IPS-18c (cell line): ENCODE data around the gene MSH6.
A peak's percentile ranks its signal among the peaks of the same experiment; 100 is the strongest.

ENCODE experiments used
- H3K4me3 ChIP-seq: 2 replicates; pipeline ENCODE4 v1.7.0; 2013; ENCODE audit warnings: low read depth, mild to moderate bottlenecking, low read length, moderate library complexity; ENCODE audit not compliant: insufficient read depth
- H3K9me3 ChIP-seq: one replicate; pipeline ENCODE4 v1.6.1; 2013; ENCODE audit warnings: mild to moderate bottlenecking, low read length, moderate library complexity; ENCODE audit not compliant: control insufficient read depth, insufficient read depth

The MSH6 gene

DNA sequence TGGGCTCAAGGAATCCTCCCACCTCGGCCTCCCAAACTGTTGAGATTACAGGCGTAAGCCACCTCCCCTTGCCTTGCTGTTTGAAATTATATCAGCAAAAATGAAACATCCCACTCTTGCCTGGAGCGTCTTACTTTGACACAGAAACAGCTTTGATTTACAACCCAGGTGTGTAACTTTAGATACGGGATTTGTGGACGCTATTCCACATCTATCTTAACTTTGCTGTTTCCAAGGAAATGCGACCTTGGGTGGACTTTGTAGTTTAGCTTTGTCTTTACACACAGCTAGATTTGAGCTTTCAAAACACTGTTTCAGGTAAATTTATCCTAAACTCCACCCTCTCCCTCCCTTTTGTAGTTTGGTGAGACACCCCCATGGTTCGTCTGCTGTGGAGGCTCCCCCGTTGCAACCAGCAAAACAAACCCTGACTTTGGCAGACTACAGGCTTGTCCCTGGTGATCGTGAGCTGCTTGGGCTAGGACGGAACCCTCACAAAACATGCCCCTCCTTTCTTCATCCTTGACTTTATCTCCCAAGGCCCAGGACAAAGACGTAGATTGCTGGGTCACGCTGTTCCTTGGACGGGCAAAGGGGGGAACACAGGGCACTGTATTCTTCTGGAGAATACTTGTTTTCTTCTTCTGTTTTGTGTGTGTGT, 5.5 kb upstream of the MSH6 start:
- Histone ChIP-seq H3K4me3 (no peak overlapping the region), H3K9me3 (peaks cover 2% of the 10 kb centered on the region)

- H3K4me3 ChIP-seq, result no peak overlapping the region
Measured at GRCh38 chr2:47778698-47779425, 4.1 kb upstream of the MSH6 start.

DNA sequence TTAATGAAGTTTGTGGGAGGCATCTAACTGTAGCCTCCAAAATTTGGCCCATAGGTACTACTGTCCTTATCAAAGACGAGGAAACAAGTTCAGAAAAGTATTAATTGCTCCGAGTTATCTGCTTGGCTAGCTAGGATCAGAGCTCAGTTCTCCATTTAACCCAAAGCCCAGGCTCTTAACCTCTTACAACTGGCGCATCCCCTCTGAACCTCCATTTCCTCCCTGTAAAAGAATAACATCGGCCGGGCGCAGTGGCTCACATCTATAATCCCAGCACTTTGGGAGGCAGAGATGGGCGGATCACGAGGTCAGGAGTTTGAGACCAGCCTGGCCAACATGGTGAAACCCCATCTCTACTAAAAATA, 3.5 kb upstream of the MSH6 start:
- Histone ChIP-seq H3K9me3 (no peaks in the 10 kb centered on the region), H3K4me3 (no peak overlapping the region)

More at GRCh38 chr2:47778698-47779425, 4.1 kb upstream of the MSH6 start:
- H3K9me3 ChIP-seq, result peaks cover 2% of the 10 kb centered on the region

- peak overlapping the region; percentile 92 for H3K4me3 ChIP-seq
Measured at GRCh38 chr2:47782381-47782670, 619 bp upstream of the MSH6 start.

DNA sequence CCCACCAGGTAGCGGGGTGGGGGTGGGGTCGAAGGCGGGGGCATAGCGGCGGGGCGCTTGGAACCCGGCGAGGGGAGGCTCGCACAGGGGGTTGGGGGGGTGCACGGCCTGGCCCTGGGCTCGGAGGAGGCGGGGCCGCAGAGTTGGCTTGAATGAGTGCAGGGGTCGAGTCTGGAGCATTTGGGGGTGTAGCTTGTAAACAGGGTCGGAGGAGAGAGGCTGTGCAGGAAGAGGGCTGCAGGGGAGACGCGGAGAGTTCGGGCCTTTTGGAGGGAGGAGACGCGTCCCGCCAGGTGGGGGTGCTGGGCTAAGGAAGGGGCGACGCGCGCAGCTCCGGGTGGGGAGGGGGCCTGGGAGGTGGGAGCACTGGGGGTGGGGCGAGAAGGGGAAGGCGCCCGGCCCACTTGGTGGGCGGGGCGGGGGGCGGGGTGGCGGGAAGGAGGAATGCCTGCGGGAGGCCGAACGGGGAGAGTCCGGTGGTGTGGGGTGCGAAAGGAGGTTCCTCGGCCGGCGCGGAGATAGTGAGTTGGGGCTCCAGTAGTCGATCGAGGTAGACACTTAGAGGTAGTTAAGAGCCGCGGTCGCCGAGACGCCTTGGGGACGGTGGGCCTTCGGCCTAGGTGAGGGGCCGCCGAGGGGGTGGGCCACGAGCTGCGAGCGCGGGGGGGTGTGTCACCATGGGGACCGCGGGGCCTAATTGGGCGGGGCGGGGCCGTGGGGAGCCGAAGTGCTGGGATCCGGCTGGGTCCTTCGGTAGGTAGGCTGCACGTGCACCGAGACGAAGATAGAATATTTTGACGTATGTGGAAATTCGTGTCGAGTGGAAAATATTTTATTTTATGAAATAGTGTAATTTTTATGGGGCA, 774 bp downstream of the MSH6 start:
- peak overlapping the region; percentile 92 for H3K4me3 ChIP-seq

More at GRCh38 chr2:47782381-47782670, 619 bp upstream of the MSH6 start:
- H3K9me3 ChIP-seq, result no peaks in the 10 kb centered on the region

GRCh38 chr2:47784352-47784851, 1.5 kb downstream of the MSH6 start:
- H3K9me3 ChIP-seq, result no peaks in the 10 kb centered on the region
- peak overlapping the region; percentile 66 for H3K4me3 ChIP-seq

More for the DNA sequence above, 774 bp downstream of the MSH6 start:
- no peaks in the 10 kb centered on the region for H3K9me3 ChIP-seq

DNA sequence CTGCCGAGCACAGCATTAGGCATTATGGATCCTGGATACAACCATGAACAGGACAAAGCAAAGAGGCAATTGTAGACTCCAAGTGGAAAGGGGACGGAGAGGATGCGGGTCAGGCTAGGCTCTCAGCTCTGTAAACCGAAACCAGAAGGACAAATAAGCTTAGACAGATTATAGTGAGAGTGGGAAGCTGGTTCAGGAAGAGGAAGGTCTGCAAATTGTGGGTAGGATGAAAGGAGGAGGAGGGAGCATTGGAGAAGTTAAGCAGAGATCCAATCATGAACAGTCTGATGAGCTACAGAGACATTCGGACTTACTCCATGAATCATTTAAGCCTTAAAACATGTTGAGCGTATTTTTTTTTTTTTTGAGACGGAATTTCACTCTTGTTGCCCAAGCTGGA, 3.0 kb downstream of the MSH6 start:
- H3K4me3 ChIP-seq, result no peak overlapping the region

DNA sequence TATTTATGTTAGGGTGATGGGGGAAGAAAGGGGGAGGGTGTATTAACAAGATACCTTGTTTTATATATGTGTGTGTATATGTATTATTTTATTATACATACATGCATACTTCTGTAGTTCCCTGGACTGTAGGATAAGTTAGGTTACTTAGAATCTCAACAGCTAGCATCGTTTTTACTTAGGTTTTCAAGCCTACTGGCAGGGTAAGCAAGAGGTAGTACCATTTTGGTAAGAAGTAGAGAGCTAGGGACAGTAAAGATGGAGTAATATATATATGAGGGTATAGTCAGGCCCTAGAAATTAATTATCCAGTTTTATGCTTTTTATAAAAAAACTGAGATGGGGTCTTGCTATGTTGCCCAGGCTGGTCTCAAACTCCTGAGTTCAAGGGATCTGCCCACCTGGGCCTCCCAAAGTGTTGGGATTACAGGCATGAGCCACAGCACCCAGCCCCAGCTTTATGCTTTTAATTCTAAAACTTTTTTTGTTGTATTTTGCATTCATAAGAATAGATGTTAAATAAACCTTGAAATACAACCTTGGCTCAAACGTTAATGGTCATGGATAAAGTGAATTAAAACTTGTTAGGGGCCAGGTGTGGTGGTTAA, 13.2 kb downstream of the MSH6 start:
- no peaks in the 10 kb centered on the region for H3K9me3 ChIP-seq
- H3K4me3 ChIP-seq, result no peak overlapping the region

More for the DNA sequence above, 3.0 kb downstream of the MSH6 start:
- H3K9me3 ChIP-seq, result no peaks in the 10 kb centered on the region

- Histone ChIP-seq H3K4me3 (no peak overlapping the region), H3K9me3 (no peaks in the 10 kb centered on the region)
Measured at GRCh38 chr2:47798631-47799030, 15.7 kb downstream of the MSH6 start.

DNA sequence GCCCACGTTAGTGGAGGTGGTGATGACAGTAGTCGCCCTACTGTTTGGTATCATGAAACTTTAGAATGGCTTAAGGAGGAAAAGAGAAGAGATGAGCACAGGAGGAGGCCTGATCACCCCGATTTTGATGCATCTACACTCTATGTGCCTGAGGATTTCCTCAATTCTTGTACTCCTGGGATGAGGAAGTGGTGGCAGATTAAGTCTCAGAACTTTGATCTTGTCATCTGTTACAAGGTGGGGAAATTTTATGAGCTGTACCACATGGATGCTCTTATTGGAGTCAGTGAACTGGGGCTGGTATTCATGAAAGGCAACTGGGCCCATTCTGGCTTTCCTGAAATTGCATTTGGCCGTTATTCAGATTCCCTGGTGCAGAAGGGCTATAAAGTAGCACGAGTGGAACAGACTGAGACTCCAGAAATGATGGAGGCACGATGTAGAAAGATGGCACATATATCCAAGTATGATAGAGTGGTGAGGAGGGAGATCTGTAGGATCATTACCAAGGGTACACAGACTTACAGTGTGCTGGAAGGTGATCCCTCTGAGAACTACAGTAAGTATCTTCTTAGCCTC, 16.2 kb downstream of the MSH6 start:
- H3K9me3 ChIP-seq, result no peaks in the 10 kb centered on the region
- H3K4me3 ChIP-seq, result no peak overlapping the region

GRCh38 chr2:47801118-47801517, 18.2 kb downstream of the MSH6 start:
- Histone ChIP-seq H3K9me3 (no peaks in the 10 kb centered on the region), H3K4me3 (no peak overlapping the region)

- Histone ChIP-seq H3K9me3 (no peaks in the 10 kb centered on the region), H3K4me3 (no peak overlapping the region)
Measured at GRCh38 chr2:47803363-47803762, 20.4 kb downstream of the MSH6 start.

- no peaks in the 10 kb centered on the region for H3K9me3 ChIP-seq
- no peak overlapping the region for H3K4me3 ChIP-seq
Measured at GRCh38 chr2:47803770-47804169, 20.8 kb downstream of the MSH6 start.

GRCh38 chr2:47805850-47806249, 22.9 kb downstream of the MSH6 start:
- no peak overlapping the region for H3K4me3 ChIP-seq
- no peaks in the 10 kb centered on the region for H3K9me3 ChIP-seq

GRCh38 chr2:47808614-47809013, 25.7 kb downstream of the MSH6 start:
- H3K4me3 ChIP-seq, result no peak overlapping the region
- no peaks in the 10 kb centered on the region for H3K9me3 ChIP-seq

DNA sequence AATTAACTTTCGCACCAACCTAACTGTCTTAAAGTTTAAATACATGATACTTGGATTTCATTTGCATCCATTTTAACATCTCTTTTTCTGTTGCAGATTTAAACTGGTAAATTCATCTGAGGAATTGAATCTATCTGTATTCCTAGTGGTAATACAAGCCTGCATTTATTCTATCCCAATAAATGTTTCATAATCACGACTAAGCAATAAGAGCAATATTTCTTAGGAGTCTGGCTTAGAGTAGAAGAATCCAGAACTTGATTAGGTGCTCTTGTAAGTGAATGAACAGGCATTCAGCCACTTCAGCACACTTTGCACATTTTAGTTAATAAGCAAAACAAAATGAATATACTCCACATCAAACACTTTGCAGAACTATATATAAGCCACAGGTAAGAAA, 27.0 kb downstream of the MSH6 start:
- H3K9me3 ChIP-seq, result no peaks in the 10 kb centered on the region

DNA sequence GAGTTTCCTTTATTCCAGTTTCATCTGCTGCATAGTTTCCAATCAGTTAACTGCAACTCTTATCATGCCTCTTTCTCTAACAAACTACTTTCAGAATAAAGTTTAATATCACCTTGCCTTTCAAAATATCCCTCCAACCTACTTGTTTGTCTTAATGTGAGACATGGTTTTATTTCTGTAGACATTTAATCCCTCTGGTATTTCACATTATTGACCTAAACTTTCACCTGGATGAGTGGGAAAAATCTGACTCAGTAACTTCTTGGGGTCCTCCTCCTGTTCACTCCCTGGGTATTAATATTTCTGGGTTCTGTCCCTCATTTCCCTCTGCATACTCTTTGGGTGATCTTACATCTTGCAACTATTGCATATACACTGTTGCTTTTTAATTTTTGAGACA, 27.9 kb downstream of the MSH6 start:
- Histone ChIP-seq H3K4me3 (no peak overlapping the region), H3K9me3 (no peaks in the 10 kb centered on the region)

More for the DNA sequence above, 27.0 kb downstream of the MSH6 start:
- no peak overlapping the region for H3K4me3 ChIP-seq
